Spleen (tissue), 7 donors: ENCODE measurements around the gene PDK4.

Experiments used
- POLR2AphosphoS5 ChIP-seq, 3 donors: sonication (generic); formaldehyde crosslinking; IDR thresholded peaks; one replicate each; pipeline ENCODE4 v1.5.1; 2017; ENCODE audit warnings: antibody characterized with exemption in 3 of 3
- TF ChIP-seq, protein P1 (sequence below), 11 experiments: fragments of 200-600 bp in 7 of 11; fragments of 450-650 bp in 4 of 11; sonication (generic) in 4 of 11; IDR thresholded peaks in 8 of 11; conservative IDR thresholded peaks in 3 of 11; 1 replicate in 7 of 11; 2 replicates in 4 of 11; pipeline versions ENCODE4 v1.4.0 to v1.8.0; 2016 to 2021; ENCODE audit warnings: antibody characterized with exemption in 11 of 11, inconsistent platforms in 4 of 11, mild to moderate bottlenecking in 1 of 11
- donor health status: DM: no; HTN: no; CAD: no; lungs with moderate emphysema.
- donor health status: DM: no; HTN: no; CAD: no.
- donor health status: DM: no; HTN: no; CAD: no.

DNA sequence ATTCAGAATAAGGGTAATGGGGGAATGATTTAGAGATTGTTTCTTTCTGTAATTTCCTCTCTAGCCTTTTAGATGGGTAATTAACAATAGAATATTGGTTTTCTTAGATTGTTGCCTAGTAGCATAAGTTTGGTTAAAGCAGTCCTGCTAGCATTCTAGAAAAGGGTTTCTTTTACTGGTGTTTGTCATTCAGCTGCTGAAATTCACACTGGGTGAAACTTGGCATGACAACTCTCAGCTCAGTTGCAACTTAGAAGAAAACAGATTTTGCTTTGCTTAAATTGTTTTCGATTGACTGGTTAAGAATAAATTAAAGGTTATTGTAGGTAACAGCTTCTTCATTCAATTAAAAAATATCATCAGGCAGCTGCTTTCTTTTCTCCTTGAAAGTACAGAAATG is 25.1 kb upstream of the PDK4 start:
- no peak for TF ChIP-seq POLR2AphosphoS5 (IDR thresholded peaks at IDR 0.05)
- TF ChIP-seq, protein P1, sequence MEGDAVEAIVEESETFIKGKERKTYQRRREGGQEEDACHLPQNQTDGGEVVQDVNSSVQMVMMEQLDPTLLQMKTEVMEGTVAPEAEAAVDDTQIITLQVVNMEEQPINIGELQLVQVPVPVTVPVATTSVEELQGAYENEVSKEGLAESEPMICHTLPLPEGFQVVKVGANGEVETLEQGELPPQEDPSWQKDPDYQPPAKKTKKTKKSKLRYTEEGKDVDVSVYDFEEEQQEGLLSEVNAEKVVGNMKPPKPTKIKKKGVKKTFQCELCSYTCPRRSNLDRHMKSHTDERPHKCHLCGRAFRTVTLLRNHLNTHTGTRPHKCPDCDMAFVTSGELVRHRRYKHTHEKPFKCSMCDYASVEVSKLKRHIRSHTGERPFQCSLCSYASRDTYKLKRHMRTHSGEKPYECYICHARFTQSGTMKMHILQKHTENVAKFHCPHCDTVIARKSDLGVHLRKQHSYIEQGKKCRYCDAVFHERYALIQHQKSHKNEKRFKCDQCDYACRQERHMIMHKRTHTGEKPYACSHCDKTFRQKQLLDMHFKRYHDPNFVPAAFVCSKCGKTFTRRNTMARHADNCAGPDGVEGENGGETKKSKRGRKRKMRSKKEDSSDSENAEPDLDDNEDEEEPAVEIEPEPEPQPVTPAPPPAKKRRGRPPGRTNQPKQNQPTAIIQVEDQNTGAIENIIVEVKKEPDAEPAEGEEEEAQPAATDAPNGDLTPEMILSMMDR (IDR thresholded peaks at IDR 0.05 in 8 of 11, conservative IDR thresholded peaks at IDR 0.05 in 3 of 11): no peak
